SK-N-SH treated with all-trans-retinoic acid at 6 μM for 48 hours (cell line): ENCODE data around the gene HELZ.

Experiments used
- GLIS3 ChIP-seq: fragments of 250-450 bp; sonication (Bioruptor Pico); IDR thresholded peaks from 2 replicates; pipeline ENCODE4 v1.5.0; 2020; ENCODE audit warnings: mild to moderate bottlenecking, moderate library complexity
- ISL1 ChIP-seq: fragments of 250-450 bp; sonication (Bioruptor Pico); IDR thresholded peaks from 2 replicates; pipeline ENCODE4 v2.1.2; 2022; ENCODE audit warnings: mild to moderate bottlenecking, moderate library complexity
- TOX ChIP-seq: fragments of 250-450 bp; sonication (Bioruptor Pico); IDR thresholded peaks from 2 replicates; pipeline ENCODE4 v1.8.0; 2021; ENCODE audit warnings: mild to moderate bottlenecking, moderate library complexity, borderline replicate concordance

DNA sequence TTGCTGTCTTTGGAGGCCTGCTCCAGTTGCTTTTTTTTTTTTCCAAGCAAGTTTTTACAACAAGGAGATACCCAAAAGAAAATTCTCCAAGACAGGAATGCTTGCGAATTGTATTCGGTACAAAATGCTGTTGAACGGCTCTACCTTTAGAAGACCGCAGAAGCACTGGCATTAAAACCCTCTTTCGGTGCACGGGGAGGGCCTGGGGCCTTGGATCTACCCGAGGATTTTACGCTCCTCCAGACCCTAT is 1.3 kb upstream of the HELZ start:
- TF ChIP-seq ISL1 (CRISPR knock-in tag) (no peak), TOX (no peak), GLIS3 (CRISPR knock-in tag) (no peak)
